Measurements from ENCODE around the gene PRR16.

DNA sequence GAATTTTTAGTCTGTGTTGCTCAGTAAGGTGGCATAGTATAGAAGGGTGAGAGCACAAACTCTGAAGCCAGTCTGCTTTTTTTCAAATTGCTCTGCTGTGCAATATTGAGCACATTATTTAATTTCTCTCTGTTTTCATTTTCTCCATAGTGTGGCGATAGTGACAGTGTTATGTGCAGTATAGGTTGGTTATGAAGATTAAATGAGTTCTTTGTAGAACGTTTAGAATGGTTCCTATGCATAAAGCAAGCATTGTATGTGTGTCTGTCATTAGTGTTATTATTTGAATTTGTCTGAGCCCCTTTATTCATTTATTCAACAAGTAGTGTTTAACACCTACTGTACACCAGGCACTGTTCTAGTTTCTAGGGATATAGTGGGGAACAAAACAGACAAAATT lies 9.2 kb downstream of the PRR16 start:
- TF ChIP-seq SUZ12 (IDR thresholded peaks at IDR 0.05; ENCODE audit: extremely low read depth, insufficient read depth, insufficient read length), result no peak
- TF ChIP-seq YY1 (IDR thresholded peaks at IDR 0.05; ENCODE audit: insufficient read depth, insufficient read length), result no peak
